GM12878 (cell line): Measurements from ENCODE around the gene MRGPRF. TPM values are rescaled to one million over a fixed set of nuclear protein-coding genes. Genes with fewer than 3 reads are reported as not detected.

ENCODE experiments used
- ATAC-seq: fragments of 200-7000 bp; cut with Tn5 transposase; 3 replicates; pipeline ENCODE4 v1.9.1; 2020; ENCODE audit warnings: mild to moderate bottlenecking, moderate library complexity
- BruUV-seq: library from RNA; stranded (reverse); fragments of 400-500 nt; replicated peaks from 2 replicates; lab custom pipeline; 2021; lab: Mats Ljungman, UMichigan
- CTCF ChIA-PET: fragments of 300-600 bp; sonication (Branson Sonifier 250); formaldehyde crosslinking; extraction: SDS; loops from one replicate; lab custom pipeline; 2021; ENCODE audit warnings: inconsistent platforms; lab: Yijun Ruan, JAX
- POLR2A ChIA-PET: fragments of 350-600 bp; formaldehyde crosslinking; extraction: SDS; loops from one replicate; lab custom pipeline; 2021; ENCODE audit warnings: inconsistent platforms; lab: Charles Lee
- RAD21 ChIA-PET: fragments of 300-600 bp; sonication (Branson Sonifier 250); formaldehyde crosslinking; loops from one replicate; lab custom pipeline; 2023; ENCODE audit warnings: antibody characterized with exemption; ENCODE audit not compliant: unreplicated experiment; lab: Charles Lee
- SMC1A ChIA-PET: fragments of 300-600 bp; sonication (Branson Sonifier 250); formaldehyde crosslinking; loops from one replicate; lab custom pipeline; 2023; ENCODE audit not compliant: unreplicated experiment, uncharacterized antibody; lab: Charles Lee
- DNase-seq: peaks from one replicate; pipeline ENCODE4 v3.0.0-alpha.2; 2011; ENCODE audit warnings: low read depth, low spot score
- FAIRE-seq: peaks from 3 replicates; lab custom pipeline; 2011; peaks lifted over from hg19 to GRCh38; lab: Jason Lieb, UNC
- H2AFZ ChIP-seq: 2 replicates; pipeline ENCODE4 v1.6.0; 2011; ENCODE audit warnings: low read depth, low read length, control low read depth; ENCODE audit not compliant: control insufficient read depth
- H3K27ac ChIP-seq: 2 replicates; pipeline ENCODE4 v1.5.1; 2011; ENCODE audit warnings: control low read depth; ENCODE audit not compliant: control insufficient read depth, insufficient read depth
- H3K27me3 ChIP-seq, 2 experiments: replicated peaks in 1 of 2; 2 replicates each; pipeline versions ENCODE4 v1.6.0 to v1.6.1; 2011; ENCODE audit warnings: low read length in 1 of 2; ENCODE audit not compliant: control insufficient read depth in 2 of 2, insufficient read depth in 2 of 2
- H3K36me3 ChIP-seq, 2 experiments: 2 replicates each; pipeline ENCODE4 v1.5.1; 2011; ENCODE audit warnings: low read length in 1 of 2; ENCODE audit not compliant: control insufficient read depth in 2 of 2, insufficient read depth in 2 of 2
- H3K4me1 ChIP-seq: 2 replicates; pipeline ENCODE4 v1.6.1; 2011; ENCODE audit warnings: mild to moderate bottlenecking, low read length, moderate library complexity, mixed read lengths; ENCODE audit not compliant: control insufficient read depth, insufficient read depth
- H3K4me2 ChIP-seq: 2 replicates; pipeline ENCODE4 v1.6.0; 2011; ENCODE audit warnings: control low read depth; ENCODE audit not compliant: control insufficient read depth, insufficient read depth
- H3K4me3 ChIP-seq: fragments of 200-600 bp; sonication (generic); 2 replicates; pipeline ENCODE4 v1.5.1; 2016
- H3K79me2 ChIP-seq: 2 replicates; pipeline ENCODE4 v1.6.0; 2011; ENCODE audit warnings: low read length; ENCODE audit not compliant: control insufficient read depth, insufficient read depth
- H3K9ac ChIP-seq: 2 replicates; pipeline ENCODE4 v1.8.0; 2011; ENCODE audit warnings: low read length, control low read depth, mixed read lengths; ENCODE audit not compliant: control insufficient read depth, insufficient read depth
- H3K9me3 ChIP-seq: replicated peaks from 3 replicates; pipeline ENCODE4 v1.5.1; 2011; ENCODE audit warnings: mild to moderate bottlenecking, low read length; ENCODE audit not compliant: control insufficient read depth, insufficient read depth
- H4K20me1 ChIP-seq: 2 replicates; pipeline ENCODE4 v1.6.0; 2011; ENCODE audit not compliant: control insufficient read depth, insufficient read depth
- BCL11A ChIP-seq: IDR thresholded peaks from 2 replicates; pipeline ENCODE4 v1.6.1; 2011; ENCODE audit warnings: low read depth, low read length
- CHD4 ChIP-seq: fragments of 200-600 bp; sonication (generic); IDR thresholded peaks from 2 replicates; pipeline ENCODE4 v1.6.1; 2016; ENCODE audit warnings: mild to moderate bottlenecking
- CTCF ChIP-seq, 3 experiments: IDR thresholded peaks in 2 of 3; conservative IDR thresholded peaks in 1 of 3; 2 replicates each; pipeline ENCODE4 v1.5.1; 2011; ENCODE audit warnings: low read depth in 3 of 3, low read length in 3 of 3, mild to moderate bottlenecking in 3 of 3, control low read depth in 2 of 3, moderate library complexity in 2 of 3, inconsistent platforms in 1 of 3, mixed read lengths in 1 of 3; ENCODE audit not compliant: control insufficient read depth in 2 of 3, insufficient read depth in 1 of 3; ENCODE audit errors: extremely low read depth in 1 of 3
- GABPA ChIP-seq: IDR thresholded peaks from 2 replicates; pipeline ENCODE4 v1.6.1; 2014; ENCODE audit warnings: antibody characterized with exemption, low read depth, mild to moderate bottlenecking, inconsistent platforms
- KLF5 ChIP-seq: fragments of 450-650 bp; IDR thresholded peaks from 2 replicates; pipeline ENCODE4 v1.6.1; 2014; ENCODE audit warnings: mild to moderate bottlenecking; ENCODE audit not compliant: partially characterized antibody
- LARP7 ChIP-seq: fragments of 450-650 bp; IDR thresholded peaks from 2 replicates; pipeline ENCODE4 v1.6.1; 2017; ENCODE audit warnings: mild to moderate bottlenecking
- MEF2A ChIP-seq: IDR thresholded peaks from 2 replicates; pipeline ENCODE4 v1.6.1; 2011; ENCODE audit warnings: low read depth, mild to moderate bottlenecking, low read length, moderate library complexity; ENCODE audit not compliant: insufficient read depth
- NFYB ChIP-seq: IDR thresholded peaks from 2 replicates; pipeline ENCODE4 v1.6.1; 2011; ENCODE audit warnings: low read depth, mild to moderate bottlenecking, low read length, improper control_type of control experiment, moderate library complexity; ENCODE audit not compliant: insufficient read depth
- NR2C1 ChIP-seq: fragments of 450-650 bp; IDR thresholded peaks from 2 replicates; pipeline ENCODE4 v1.6.1; 2017; ENCODE audit warnings: antibody characterized with exemption, mild to moderate bottlenecking, moderate library complexity
- PBX3 ChIP-seq: IDR thresholded peaks from 2 replicates; pipeline ENCODE4 v1.6.1; 2011; ENCODE audit warnings: mild to moderate bottlenecking, low read depth, low read length, moderate library complexity; ENCODE audit not compliant: insufficient replicate concordance
- SKIL ChIP-seq: fragments of 450-650 bp; IDR thresholded peaks from 2 replicates; pipeline ENCODE4 v1.6.1; 2017; ENCODE audit warnings: mild to moderate bottlenecking, low read depth, inconsistent platforms; ENCODE audit not compliant: poor library complexity, severe bottlenecking
- TARDBP ChIP-seq: IDR thresholded peaks from 2 replicates; pipeline ENCODE4 v1.6.1; 2016; ENCODE audit warnings: borderline replicate concordance
- TCF7 ChIP-seq: IDR thresholded peaks from 2 replicates; pipeline ENCODE4 v1.6.1; 2014; ENCODE audit warnings: antibody characterized with exemption, borderline replicate concordance
- WRNIP1 ChIP-seq: IDR thresholded peaks from 2 replicates; pipeline ENCODE4 v1.6.1; 2011; ENCODE audit warnings: low read depth, low read length, improper control_type of control experiment, borderline replicate concordance
- ZBTB40 ChIP-seq: fragments of 450-650 bp; IDR thresholded peaks from 2 replicates; pipeline ENCODE4 v1.6.1; 2016; ENCODE audit warnings: mild to moderate bottlenecking, moderate library complexity, borderline replicate concordance
- ZNF274 ChIP-seq: IDR thresholded peaks from one replicate; pipeline ENCODE4 v1.8.0; 2011; ENCODE audit not compliant: insufficient read length, insufficient read depth
- ZSCAN29 ChIP-seq: fragments of 450-650 bp; IDR thresholded peaks from 2 replicates; pipeline ENCODE4 v1.6.1; 2017; ENCODE audit warnings: mild to moderate bottlenecking, moderate library complexity
- WGBS: methylation state at CpG from one replicate; pipeline ENCODE4 v1.1.6; 2016; ENCODE audit warnings: low lambda C conversion rate; ENCODE audit not compliant: insufficient replicate concordance, insufficient coverage; ENCODE audit errors: missing lambda C conversion rate; 5-methylcytosine and 5-hydroxymethylcytosine counted together
- in situ Hi-C: fragments of 300-500 bp; cut with MboI; formaldehyde crosslinking; loops from 9 replicates; pipeline ENCODE4 v1.14.3; 2018; ENCODE audit warnings: mixed read lengths
- intact Hi-C: fragments of 100-400 bp; cut with micrococcal nuclease; formaldehyde crosslinking; loops from one replicate; pipeline ENCODE4 v1.14.2; 2022; ENCODE audit not compliant: unreplicated experiment
- polyA plus RNA-seq, 11 experiments: library from polyadenylated mRNA; depleted of rRNA in 4 of 11; unstranded in 6 of 11; stranded (reverse) in 5 of 11; fragments of >200 nt; fragmentation: Nextera tagmentation in 4 of 11; fragmentation: Illumina TruSeq in 1 of 11; extraction: Ambion mirVana in 4 of 11; extraction: Trizol in 1 of 11; gene quantifications; 1 replicate in 1 of 11; 2 replicates in 10 of 11; pipeline versions ENCODE4 v1.2.1 to v1.2.3, GENCODE V29; 2011 to 2016; ENCODE audit warnings: inconsistent platforms in 2 of 11, missing spikeins in 2 of 11, low read depth in 1 of 11
- total RNA-seq, 4 experiments: library from RNA; depleted of rRNA in 3 of 4; stranded (reverse); fragments of >200 nt in 3 of 4; fragmentation: Illumina TruSeq in 1 of 4; extraction: Trizol in 1 of 4; gene quantifications; 2 replicates each; pipeline versions ENCODE4 v1.2.1 to v1.2.3, GENCODE V29; 2013 to 2021

The MRGPRF gene
- total and polyA plus RNA-seq, 10 of the 15 experiments (the other 5 are each of a cell fraction or from before 2014, with no cell fraction given) = not detected

- H3K4me1 ChIP-seq = no peaks in the 10 kb centered on the region
- no peaks in the 10 kb centered on the region for H4K20me1 ChIP-seq
- H2AFZ ChIP-seq = no peak overlapping the region
- POLR2A ChIA-PET = no interaction called here
- RAD21 ChIA-PET = no interaction called here
- BruUV-seq = no TSS peak
- peaks cover 0 to 1% of the 10 kb centered on the region in 2 experiments; a peak in 2 of 4 replicates for H3K27me3 ChIP-seq
- H3K4me2 ChIP-seq = no peak overlapping the region
- H3K4me3 ChIP-seq = no peak overlapping the region
- SMC1A ChIA-PET = no interaction called here
- no peak for DNase-seq
- CTCF ChIA-PET = no interaction called here
- H3K9ac ChIP-seq = no peak overlapping the region
- ATAC-seq = no peak
- 29% methylated on average over 13 of the region's 13 CpGs for WGBS
- no peaks in the 10 kb centered on the region for H3K79me2 ChIP-seq
- no peaks in the 10 kb centered on the region for H3K36me3 ChIP-seq
- H3K27ac ChIP-seq = no peak overlapping the region
- no peak for FAIRE-seq
- in situ Hi-C loops = no loop called here
- intact Hi-C loops = no loop called here
- no peaks in the 10 kb centered on the region for H3K9me3 ChIP-seq
- TF ChIP-seq SKIL = no peak
- TF ChIP-seq ZSCAN29 = no peak
- no peak for TF ChIP-seq NFYB
- no peak for TF ChIP-seq CHD4
- no peak for TF ChIP-seq ZNF274
- TF ChIP-seq WRNIP1 = no peak
- no peak for TF ChIP-seq LARP7
- no peak for TF ChIP-seq ZBTB40
- TF ChIP-seq GABPA = no peak
- TF ChIP-seq KLF5 = no peak
- TF ChIP-seq NR2C1 = no peak
- TF ChIP-seq TARDBP = no peak
- no peak for TF ChIP-seq MEF2A
- no peak for TF ChIP-seq PBX3
- no peak for TF ChIP-seq TCF7
- no peak for TF ChIP-seq CTCF (IDR thresholded peaks at IDR 0.05 in 2 of 3, conservative IDR thresholded peaks at IDR 0.05 in 1 of 3; ENCODE audit: control insufficient read depth in 2 of 3, extremely low read depth in 1 of 3, insufficient read depth in 1 of 3, low read depth in 3 of 3, low read length in 3 of 3)
- no peak for TF ChIP-seq BCL11A
Measured at GRCh38 chr11:69018924-69019323, 5.9 kb upstream of the MRGPRF start.
